ENCODE measurements around the gene ITGB8.
"Not testable (repeated sequence)": the region's sequence is repeated elsewhere in the genome, so short reads cannot be mapped to it uniquely, and the experiment has no call there.

ITGB8 gene

GRCh38 chr7:20381406-20382034 is 50.8 kb downstream of the ITGB8 start:
- Histone ChIP-seq H3K4me3 (ENCODE audit: low read depth, low read length) (no peak overlapping the region), H3K4me1 (ENCODE audit: control insufficient read depth, insufficient read depth, low read length, unreplicated experiment) (peaks cover 22% of the 10 kb centered on the region), H3K36me3 (ENCODE audit: insufficient read depth, low read length) (peaks cover 4% of the 10 kb centered on the region; the same call in 1 of the 2 replicates), H2AFZ (ENCODE audit: low read length, unreplicated experiment) (no peak overlapping the region), H3K27me3 (ENCODE audit: insufficient read depth, low read length) (no peaks in the 10 kb centered on the region), H3K79me2 (ENCODE audit: control insufficient read depth, insufficient read depth, low read length, unreplicated experiment) (no peaks in the 10 kb centered on the region), H3K27ac (ENCODE audit: low read depth, low read length) (no peak overlapping the region)

- Histone ChIP-seq H3K27ac (ENCODE audit: low read depth, low read length) (no peak overlapping the region), H3K4me3 (ENCODE audit: low read depth, low read length) (no peak overlapping the region), H3K36me3 (ENCODE audit: insufficient read depth, low read length) (peaks cover 4% of the 10 kb centered on the region; the same call in 1 of the 2 replicates), H2AFZ (ENCODE audit: low read length, unreplicated experiment) (no peak overlapping the region), H3K27me3 (ENCODE audit: insufficient read depth, low read length) (no peaks in the 10 kb centered on the region), H3K4me1 (ENCODE audit: control insufficient read depth, insufficient read depth, low read length, unreplicated experiment) (peaks cover 22% of the 10 kb centered on the region), H3K79me2 (ENCODE audit: control insufficient read depth, insufficient read depth, low read length, unreplicated experiment) (no peaks in the 10 kb centered on the region)
These were observed 52.7 kb downstream of the ITGB8 start for GRCh38 chr7:20383351-20383750.

- Histone ChIP-seq H3K79me2 (ENCODE audit: control insufficient read depth, insufficient read depth, low read length, unreplicated experiment) (no peaks in the 10 kb centered on the region), H3K36me3 (ENCODE audit: insufficient read depth, low read length) (peaks cover 4% of the 10 kb centered on the region; the same call in 1 of the 2 replicates), H3K4me1 (ENCODE audit: control insufficient read depth, insufficient read depth, low read length, unreplicated experiment) (peaks cover 22% of the 10 kb centered on the region), H3K4me3 (ENCODE audit: low read depth, low read length) (no peak overlapping the region), H3K27me3 (ENCODE audit: insufficient read depth, low read length) (no peaks in the 10 kb centered on the region), H3K27ac (ENCODE audit: low read depth, low read length) (peak overlapping the region; percentile 7; the same call in 1 of the 2 replicates), H2AFZ (ENCODE audit: low read length, unreplicated experiment) (no peak overlapping the region)
These were observed 54.4 kb downstream of the ITGB8 start for GRCh38 chr7:20385126-20385525.

DNA sequence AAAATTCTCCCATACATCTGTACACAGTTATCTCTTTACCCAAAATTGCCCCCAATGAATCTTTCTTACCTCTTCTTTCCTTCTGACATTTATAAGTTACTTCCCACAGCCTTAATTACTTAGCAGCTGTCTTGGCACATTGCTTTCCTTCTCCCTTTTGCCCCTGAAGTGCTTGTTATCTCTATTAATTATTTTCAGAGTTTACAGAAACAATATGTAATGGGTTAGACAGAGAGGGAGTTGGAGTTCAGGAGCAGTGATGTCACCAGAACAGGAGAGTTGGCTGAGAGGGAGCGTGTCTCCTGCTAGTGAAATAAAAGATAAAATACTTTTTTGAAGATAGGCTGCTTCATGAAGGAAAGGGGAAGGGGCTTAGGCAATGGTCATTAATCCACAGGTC is 57.4 kb downstream of the ITGB8 start:
- Histone ChIP-seq H3K36me3 (ENCODE audit: insufficient read depth, low read length) (no peaks in the 10 kb centered on the region), H3K4me3 (ENCODE audit: low read depth, low read length) (no peak overlapping the region), H3K27me3 (ENCODE audit: insufficient read depth, low read length) (no peaks in the 10 kb centered on the region), H3K79me2 (ENCODE audit: control insufficient read depth, insufficient read depth, low read length, unreplicated experiment) (no peaks in the 10 kb centered on the region), H2AFZ (ENCODE audit: low read length, unreplicated experiment) (no peak overlapping the region), H3K27ac (ENCODE audit: low read depth, low read length) (no peak overlapping the region), H3K4me1 (ENCODE audit: control insufficient read depth, insufficient read depth, low read length, unreplicated experiment) (peaks cover 22% of the 10 kb centered on the region)

GRCh38 chr7:20389192-20389591 is 58.5 kb downstream of the ITGB8 start:
- H2AFZ ChIP-seq (ENCODE audit: low read length, unreplicated experiment) = peak overlapping the region; percentile 2
- not testable (repeated sequence) for H3K27me3 ChIP-seq (ENCODE audit: insufficient read depth, low read length); H3K36me3 ChIP-seq (ENCODE audit: insufficient read depth, low read length); H3K4me3 ChIP-seq (ENCODE audit: low read depth, low read length); H3K79me2 ChIP-seq (ENCODE audit: control insufficient read depth, insufficient read depth, low read length, unreplicated experiment); H3K27ac ChIP-seq (ENCODE audit: low read depth, low read length)
- peaks cover 14% of the 10 kb centered on the region for H3K4me1 ChIP-seq (ENCODE audit: control insufficient read depth, insufficient read depth, low read length, unreplicated experiment)

DNA sequence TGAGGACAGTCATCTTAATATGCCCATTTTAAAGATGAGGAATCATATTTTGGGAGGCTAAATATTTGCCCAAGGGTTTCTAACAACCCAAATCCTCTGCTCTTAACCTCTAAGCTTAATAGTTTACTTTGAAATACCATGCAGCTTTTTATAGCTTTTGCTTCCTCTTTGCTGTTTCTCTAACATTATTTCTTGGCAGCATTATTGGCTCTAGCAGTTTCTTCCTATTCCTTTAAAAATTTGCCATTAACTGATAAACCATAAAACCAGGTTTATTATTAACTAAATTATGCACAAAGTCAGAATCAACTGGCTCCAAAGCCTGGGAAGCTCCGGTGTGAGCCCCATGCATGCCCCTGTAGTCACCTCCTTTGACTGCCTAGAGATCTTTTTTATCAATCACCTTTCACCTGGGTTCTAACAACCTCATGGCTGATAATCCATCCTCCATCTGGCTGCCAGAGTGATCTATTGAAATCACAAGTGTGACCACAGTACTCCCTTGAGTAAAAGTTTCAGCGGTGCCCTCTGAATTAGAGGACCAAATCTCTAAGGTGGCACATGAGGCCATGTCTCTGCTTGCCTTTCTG is 62.4 kb downstream of the ITGB8 start:
- no peak overlapping the region for H3K27ac ChIP-seq (ENCODE audit: low read depth, low read length)
- no peaks in the 10 kb centered on the region for H3K79me2 ChIP-seq (ENCODE audit: control insufficient read depth, insufficient read depth, low read length, unreplicated experiment)
- H3K36me3 ChIP-seq (ENCODE audit: insufficient read depth, low read length) = no peaks in the 10 kb centered on the region
- H3K27me3 ChIP-seq (ENCODE audit: insufficient read depth, low read length) = no peaks in the 10 kb centered on the region
- H2AFZ ChIP-seq (ENCODE audit: low read length, unreplicated experiment) = no peak overlapping the region
- H3K4me3 ChIP-seq (ENCODE audit: low read depth, low read length) = no peak overlapping the region
- no peaks in the 10 kb centered on the region for H3K4me1 ChIP-seq (ENCODE audit: control insufficient read depth, insufficient read depth, low read length, unreplicated experiment)

DNA sequence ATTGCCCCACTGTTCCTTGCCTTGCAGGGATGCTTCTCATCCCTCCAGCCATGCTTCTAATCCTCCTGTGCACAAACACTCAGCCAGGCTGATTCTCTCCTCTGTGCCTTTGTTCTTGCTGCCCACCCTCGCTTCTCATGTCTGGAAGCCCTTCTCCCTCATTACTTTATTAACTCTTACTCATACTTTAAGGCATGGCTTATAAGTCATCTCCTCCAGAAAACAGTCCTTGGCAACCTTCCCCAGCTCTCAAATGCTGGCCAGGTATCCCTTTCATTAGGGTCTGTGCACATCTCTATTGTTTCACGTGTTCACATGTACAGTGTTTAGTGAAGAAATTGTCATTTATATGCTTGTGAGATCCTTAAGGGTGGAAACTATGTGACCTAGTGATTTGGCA is 62.9 kb downstream of the ITGB8 start:
- Histone ChIP-seq H3K27me3 (ENCODE audit: insufficient read depth, low read length) (no peaks in the 10 kb centered on the region), H3K4me3 (ENCODE audit: low read depth, low read length) (no peak overlapping the region), H3K36me3 (ENCODE audit: insufficient read depth, low read length) (no peaks in the 10 kb centered on the region), H2AFZ (ENCODE audit: low read length, unreplicated experiment) (no peak overlapping the region), H3K79me2 (ENCODE audit: control insufficient read depth, insufficient read depth, low read length, unreplicated experiment) (no peaks in the 10 kb centered on the region), H3K4me1 (ENCODE audit: control insufficient read depth, insufficient read depth, low read length, unreplicated experiment) (no peaks in the 10 kb centered on the region), H3K27ac (ENCODE audit: low read depth, low read length) (no peak overlapping the region)

DNA sequence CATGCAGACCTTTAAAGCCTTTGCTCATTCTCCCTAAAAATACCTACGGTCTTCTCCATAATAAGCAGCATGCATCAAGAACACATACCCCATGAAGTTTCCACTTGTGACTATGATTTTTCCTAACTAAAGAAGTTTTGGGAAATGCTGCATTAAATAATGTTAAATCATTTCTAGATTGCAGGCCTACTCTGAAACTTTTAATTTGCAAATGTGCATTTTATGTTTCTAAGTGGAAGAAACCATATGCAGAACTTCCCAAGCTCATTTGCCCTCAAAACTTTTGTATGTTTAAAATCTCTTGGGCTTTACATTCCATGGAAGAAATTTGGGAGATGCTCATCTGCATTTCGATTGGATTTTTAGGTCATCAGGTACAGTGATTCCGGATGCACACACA is 63.6 kb downstream of the ITGB8 start:
- Histone ChIP-seq H3K79me2 (ENCODE audit: control insufficient read depth, insufficient read depth, low read length, unreplicated experiment) (no peaks in the 10 kb centered on the region), H3K4me1 (ENCODE audit: control insufficient read depth, insufficient read depth, low read length, unreplicated experiment) (no peaks in the 10 kb centered on the region), H2AFZ (ENCODE audit: low read length, unreplicated experiment) (no peak overlapping the region), H3K27me3 (ENCODE audit: insufficient read depth, low read length) (no peaks in the 10 kb centered on the region), H3K4me3 (ENCODE audit: low read depth, low read length) (no peak overlapping the region), H3K36me3 (ENCODE audit: insufficient read depth, low read length) (no peaks in the 10 kb centered on the region), H3K27ac (ENCODE audit: low read depth, low read length) (no peak overlapping the region)

- Histone ChIP-seq H3K27me3 (ENCODE audit: insufficient read depth, low read length) (no peaks in the 10 kb centered on the region), H3K4me1 (ENCODE audit: control insufficient read depth, insufficient read depth, low read length, unreplicated experiment) (no peaks in the 10 kb centered on the region), H2AFZ (ENCODE audit: low read length, unreplicated experiment) (no peak overlapping the region), H3K36me3 (ENCODE audit: insufficient read depth, low read length) (no peaks in the 10 kb centered on the region), H3K27ac (ENCODE audit: low read depth, low read length) (no peak overlapping the region), H3K4me3 (ENCODE audit: low read depth, low read length) (no peak overlapping the region), H3K79me2 (ENCODE audit: control insufficient read depth, insufficient read depth, low read length, unreplicated experiment) (no peaks in the 10 kb centered on the region)
These were observed 64.4 kb downstream of the ITGB8 start for GRCh38 chr7:20395104-20395503.

DNA sequence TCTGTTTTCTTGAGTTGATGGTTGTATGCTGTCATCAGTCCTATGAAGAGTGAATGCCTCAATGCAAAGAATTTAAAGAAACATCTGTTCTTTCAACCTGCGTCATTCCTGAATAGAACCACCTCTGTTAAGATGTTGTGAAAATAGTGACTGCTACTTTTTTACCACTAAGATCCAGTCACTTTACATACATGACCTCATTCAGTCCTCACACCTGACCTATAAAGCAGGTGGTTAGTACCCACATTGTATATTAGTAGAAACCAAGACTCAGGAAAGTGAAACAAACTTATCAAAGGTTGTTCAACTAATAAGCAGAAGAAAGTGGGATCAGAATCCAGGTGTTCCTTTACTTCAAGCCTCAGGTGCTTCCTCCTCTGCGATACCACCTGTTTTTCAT is 64.8 kb downstream of the ITGB8 start:
- H3K79me2 ChIP-seq (ENCODE audit: control insufficient read depth, insufficient read depth, low read length, unreplicated experiment) = no peaks in the 10 kb centered on the region
- no peaks in the 10 kb centered on the region for H3K27me3 ChIP-seq (ENCODE audit: insufficient read depth, low read length)
- no peak overlapping the region for H3K4me3 ChIP-seq (ENCODE audit: low read depth, low read length)
- no peak overlapping the region for H3K27ac ChIP-seq (ENCODE audit: low read depth, low read length)
- no peaks in the 10 kb centered on the region for H3K4me1 ChIP-seq (ENCODE audit: control insufficient read depth, insufficient read depth, low read length, unreplicated experiment)
- H2AFZ ChIP-seq (ENCODE audit: low read length, unreplicated experiment) = no peak overlapping the region
- H3K36me3 ChIP-seq (ENCODE audit: insufficient read depth, low read length) = no peaks in the 10 kb centered on the region

GRCh38 chr7:20399521-20399920 is 68.8 kb downstream of the ITGB8 start:
- no peak overlapping the region for H3K4me3 ChIP-seq (ENCODE audit: low read depth, low read length)
- H3K79me2 ChIP-seq (ENCODE audit: control insufficient read depth, insufficient read depth, low read length, unreplicated experiment) = no peaks in the 10 kb centered on the region
- no peaks in the 10 kb centered on the region for H3K36me3 ChIP-seq (ENCODE audit: insufficient read depth, low read length)
- peaks cover 13% of the 10 kb centered on the region for H3K4me1 ChIP-seq (ENCODE audit: control insufficient read depth, insufficient read depth, low read length, unreplicated experiment)
- no peaks in the 10 kb centered on the region for H3K27me3 ChIP-seq (ENCODE audit: insufficient read depth, low read length)
- no peak overlapping the region for H3K27ac ChIP-seq (ENCODE audit: low read depth, low read length)
- H2AFZ ChIP-seq (ENCODE audit: low read length, unreplicated experiment) = no peak overlapping the region
